MCF 10A (cell line): ENCODE results near the gene CD247. TPM values are rescaled to one million over a fixed set of nuclear protein-coding genes. Genes with fewer than 3 reads are reported as not detected.

Source experiments
- BruUV-seq: library from RNA; stranded (reverse); fragments of 400-500 nt; replicated peaks from 2 replicates; lab custom pipeline; 2021; lab: Mats Ljungman, UMichigan
- CTCF ChIA-PET: fragments of 300-600 bp; sonication (Branson Sonifier 250); formaldehyde crosslinking; extraction: SDS; loops from one replicate; lab custom pipeline; 2021; ENCODE audit warnings: antibody characterized with exemption, inconsistent platforms; lab: Yijun Ruan, JAX
- POLR2A ChIA-PET: fragments of 300-600, 350-650 bp; sonication (Branson Sonifier 250); formaldehyde crosslinking; extraction: SDS; loops from one replicate; lab custom pipeline; 2020; ENCODE audit warnings: antibody characterized with exemption, inconsistent platforms; lab: Yijun Ruan, JAX
- DNase-seq: peaks from one replicate; pipeline ENCODE4 v3.0.0-alpha.2; 2018; ENCODE audit not compliant: unreplicated experiment
- H3K27ac Mint-ChIP-seq: one replicate; pipeline ENCODE4 v1.8.0; 2022; ENCODE audit warnings: mild to moderate bottlenecking, low read depth, mixed read lengths; ENCODE audit not compliant: unreplicated experiment
- H3K27me3 Mint-ChIP-seq: one replicate; pipeline ENCODE4 v1.8.0; 2022; ENCODE audit warnings: mixed read lengths; ENCODE audit not compliant: insufficient read depth, unreplicated experiment
- H3K36me3 Mint-ChIP-seq: one replicate; pipeline ENCODE4 v1.8.0; 2022; ENCODE audit warnings: mild to moderate bottlenecking, moderate library complexity, mixed read lengths; ENCODE audit not compliant: insufficient read depth, unreplicated experiment
- H3K4me1 Mint-ChIP-seq: one replicate; pipeline ENCODE4 v1.8.0; 2022; ENCODE audit warnings: mixed read lengths; ENCODE audit not compliant: insufficient read depth, unreplicated experiment
- H3K4me3 Mint-ChIP-seq: one replicate; pipeline ENCODE4 v1.8.0; 2022; ENCODE audit warnings: mild to moderate bottlenecking, moderate library complexity, mixed read lengths; ENCODE audit not compliant: unreplicated experiment
- H3K9me3 Mint-ChIP-seq: one replicate; pipeline ENCODE4 v1.8.0; 2022; ENCODE audit warnings: mixed read lengths; ENCODE audit not compliant: unreplicated experiment
- intact Hi-C: fragments of 100-400 bp; cut with micrococcal nuclease; formaldehyde crosslinking; loops from 2 replicates; pipeline ENCODE4 v1.14.1; 2022
- total RNA-seq: library from RNA; stranded (reverse); gene quantifications from 2 replicates; pipeline ENCODE4 v1.2.3, GENCODE V29; 2022
- TF ChIP-seq, protein P1 (sequence below): fragments of 200-600 bp; IDR thresholded peaks from one replicate; pipeline ENCODE4 v1.8.0; 2022; ENCODE audit warnings: antibody characterized with exemption, mild to moderate bottlenecking; ENCODE audit not compliant: unreplicated experiment

Gene CD247
- total RNA-seq, 1 experiment from 2014 or later, result not detected

DNA sequence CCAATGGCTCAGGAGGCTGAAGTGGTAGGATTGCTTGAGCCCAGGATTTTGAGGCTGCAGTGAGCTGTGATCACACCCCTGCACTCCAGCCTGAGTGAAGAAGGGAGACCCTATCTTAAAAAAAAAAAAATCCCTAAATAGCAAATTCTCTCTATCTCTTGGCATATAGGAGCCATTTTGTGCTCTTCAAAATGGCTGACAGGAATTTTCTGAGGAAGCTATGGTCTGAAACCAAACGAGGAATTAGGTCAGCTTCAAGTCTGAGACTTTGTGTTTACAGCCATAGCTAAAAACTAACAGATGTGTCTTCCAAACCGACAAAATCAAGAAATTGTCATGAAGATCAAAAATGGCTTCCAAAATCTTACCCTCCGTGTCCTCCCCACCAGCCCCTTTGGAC lies 10.6 kb downstream of the CD247 start:
- Mint-ChIP-seq H3K36me3 (no peaks in the 10 kb centered on the region), H3K4me1 (no peaks in the 10 kb centered on the region), H3K27me3 (peaks cover 17% of the 10 kb centered on the region), H3K9me3 (no peaks in the 10 kb centered on the region), H3K27ac (no peak overlapping the region), H3K4me3 (no peak overlapping the region)
- DNase-seq, result no peak
- ChIA-PET CTCF (interaction anchor here (0.5 to 1.5 kb wide), 9 partner anchors 9 to 597 kb away, joined by 3 to 6 read pairs (median 4); no protein-coding TSS in a partner anchor), POLR2A (interaction anchor here (1.1 kb wide), 1 partner anchor 54 kb away, joined by 3 read pairs; no protein-coding TSS in a partner anchor)
- intact Hi-C loops, result no loop called here
- TF ChIP-seq, protein P1, sequence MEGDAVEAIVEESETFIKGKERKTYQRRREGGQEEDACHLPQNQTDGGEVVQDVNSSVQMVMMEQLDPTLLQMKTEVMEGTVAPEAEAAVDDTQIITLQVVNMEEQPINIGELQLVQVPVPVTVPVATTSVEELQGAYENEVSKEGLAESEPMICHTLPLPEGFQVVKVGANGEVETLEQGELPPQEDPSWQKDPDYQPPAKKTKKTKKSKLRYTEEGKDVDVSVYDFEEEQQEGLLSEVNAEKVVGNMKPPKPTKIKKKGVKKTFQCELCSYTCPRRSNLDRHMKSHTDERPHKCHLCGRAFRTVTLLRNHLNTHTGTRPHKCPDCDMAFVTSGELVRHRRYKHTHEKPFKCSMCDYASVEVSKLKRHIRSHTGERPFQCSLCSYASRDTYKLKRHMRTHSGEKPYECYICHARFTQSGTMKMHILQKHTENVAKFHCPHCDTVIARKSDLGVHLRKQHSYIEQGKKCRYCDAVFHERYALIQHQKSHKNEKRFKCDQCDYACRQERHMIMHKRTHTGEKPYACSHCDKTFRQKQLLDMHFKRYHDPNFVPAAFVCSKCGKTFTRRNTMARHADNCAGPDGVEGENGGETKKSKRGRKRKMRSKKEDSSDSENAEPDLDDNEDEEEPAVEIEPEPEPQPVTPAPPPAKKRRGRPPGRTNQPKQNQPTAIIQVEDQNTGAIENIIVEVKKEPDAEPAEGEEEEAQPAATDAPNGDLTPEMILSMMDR, result no peak
- no TSS peak for BruUV-seq

DNA sequence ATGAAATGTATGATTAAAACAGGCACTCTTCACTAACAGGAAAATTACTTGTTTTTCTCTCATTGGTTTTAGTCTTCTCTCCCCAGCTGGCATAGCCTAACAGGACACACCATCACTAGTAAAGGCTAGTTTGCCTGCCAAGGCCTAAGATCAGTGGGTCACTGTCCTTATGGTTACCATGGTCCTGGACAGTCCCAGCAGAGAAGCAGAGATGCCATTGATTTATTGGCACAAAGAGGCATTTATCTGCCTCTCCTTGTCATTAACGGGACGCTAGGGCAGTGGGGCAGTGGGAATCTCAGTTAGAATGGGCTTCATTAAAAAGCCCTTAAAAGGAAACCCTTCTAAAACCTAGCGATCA lies 13.9 kb downstream of the CD247 start:
- no peaks in the 10 kb centered on the region for H3K9me3 Mint-ChIP-seq
- no peak for DNase-seq
- H3K36me3 Mint-ChIP-seq, result no peaks in the 10 kb centered on the region
- H3K27me3 Mint-ChIP-seq, result peaks cover 29% of the 10 kb centered on the region
- TF ChIP-seq, protein P1, result no peak
- H3K27ac Mint-ChIP-seq, result no peak overlapping the region
- H3K4me1 Mint-ChIP-seq, result no peaks in the 10 kb centered on the region
- CTCF ChIA-PET, result interaction anchor here (1.6 to 2.9 kb wide), 2 partner anchors 29 to 36 kb away, joined by 4 to 19 read pairs; no protein-coding TSS in a partner anchor
- H3K4me3 Mint-ChIP-seq, result no peak overlapping the region
- BruUV-seq, result no TSS peak
- intact Hi-C loops, result no loop called here
- POLR2A ChIA-PET, result interaction anchor here (0.7 to 1.6 kb wide), 3 partner anchors 47 to 129 kb away, joined by 3 to 4 read pairs (median 3); no protein-coding TSS in a partner anchor

DNA sequence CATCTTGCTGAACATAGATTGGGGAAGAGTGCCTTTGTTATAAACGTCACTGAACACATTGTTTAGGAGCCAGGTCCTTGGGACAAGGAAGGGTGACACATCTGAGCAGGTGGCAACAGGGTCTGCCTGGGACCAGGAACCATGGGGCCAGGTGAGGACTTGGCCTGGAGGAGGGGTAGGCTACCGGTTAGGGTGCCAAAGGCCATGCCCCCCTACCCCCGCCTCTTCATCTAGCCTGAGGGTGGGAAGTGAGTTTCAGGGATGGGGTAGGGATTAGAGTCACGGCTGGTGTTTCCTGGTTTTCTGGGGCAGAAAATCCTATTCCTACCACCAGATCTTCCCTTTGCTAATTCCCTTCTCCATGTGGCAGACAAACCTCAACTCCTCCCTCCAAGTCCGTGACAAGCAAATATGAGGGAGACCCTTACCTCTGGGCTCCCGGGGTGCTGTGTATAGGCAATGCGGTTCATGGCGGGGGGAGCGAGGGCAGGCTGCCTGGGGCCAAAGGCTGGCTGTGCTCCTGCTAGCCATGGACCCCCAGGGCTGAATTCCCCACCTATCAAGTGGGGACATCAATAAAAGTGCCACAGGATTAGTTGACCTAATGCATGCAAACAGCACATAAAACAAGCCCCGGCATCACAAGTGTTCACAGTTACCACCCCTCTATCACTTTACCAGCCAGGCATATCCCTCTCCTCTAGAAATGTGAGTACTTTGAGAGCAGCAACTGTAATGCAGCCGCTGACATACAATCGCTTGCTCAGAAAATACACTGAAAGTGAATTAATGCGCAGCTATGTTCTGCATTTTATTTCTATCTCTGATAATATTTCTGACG lies 14.5 kb downstream of the CD247 start:
- ChIA-PET CTCF (interaction anchor here (1.6 kb wide), 1 partner anchor 37 kb away, joined by 4 read pairs; no protein-coding TSS in a partner anchor), POLR2A (interaction anchor here (0.7 to 1.6 kb wide), 3 partner anchors 46 to 128 kb away, joined by 3 to 4 read pairs (median 3); no protein-coding TSS in a partner anchor)
- no peaks in the 10 kb centered on the region for H3K4me1 Mint-ChIP-seq
- BruUV-seq, result no TSS peak
- no peak overlapping the region for H3K4me3 Mint-ChIP-seq
- no peaks in the 10 kb centered on the region for H3K36me3 Mint-ChIP-seq
- intact Hi-C loops, result no loop called here
- no peak for DNase-seq
- peaks cover 29% of the 10 kb centered on the region for H3K27me3 Mint-ChIP-seq
- no peaks in the 10 kb centered on the region for H3K9me3 Mint-ChIP-seq
- TF ChIP-seq, protein P1, result no peak
- H3K27ac Mint-ChIP-seq, result no peak overlapping the region

DNA sequence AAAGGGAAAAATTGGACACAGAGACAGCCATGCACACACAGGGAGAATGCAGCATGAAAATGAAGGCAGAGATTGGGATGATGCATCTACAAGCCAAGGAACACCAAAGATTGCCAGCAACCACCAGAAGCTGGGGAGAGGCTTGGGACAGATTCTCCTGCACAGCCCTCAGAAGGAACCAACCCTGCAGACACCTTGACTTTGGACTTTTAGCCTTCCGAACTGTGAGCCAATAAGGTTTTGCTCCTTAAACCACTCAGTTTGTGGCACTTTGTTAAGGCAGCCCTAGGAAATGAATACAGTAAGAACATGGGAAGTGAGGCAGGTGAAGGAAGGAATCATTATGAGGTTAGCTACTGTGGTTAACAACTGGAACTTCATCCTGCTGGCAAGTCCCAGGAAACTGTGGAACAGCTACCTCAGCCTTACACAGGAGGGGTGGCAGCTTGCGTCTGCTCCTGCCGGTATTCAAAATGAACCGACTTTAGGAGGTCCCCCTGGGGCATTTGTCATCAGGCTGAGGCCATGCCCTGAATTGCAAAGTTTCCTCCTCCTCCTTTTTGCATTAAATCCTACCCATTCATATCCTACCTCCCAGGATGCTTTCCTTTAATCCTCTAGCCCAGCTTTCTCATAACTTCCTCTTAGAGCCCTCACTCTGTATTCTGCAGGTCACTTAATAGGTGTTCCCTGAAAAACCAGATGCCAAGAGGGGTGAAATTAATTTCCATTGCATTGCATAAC lies 15.4 kb downstream of the CD247 start:
- no TSS peak for BruUV-seq
- no peak overlapping the region for H3K27ac Mint-ChIP-seq
- CTCF ChIA-PET, result interaction anchor here (0.6 to 1.7 kb wide), 2 partner anchors 30 to 204 kb away, joined by 3 to 6 read pairs; no protein-coding TSS in a partner anchor
- intact Hi-C loops, result no loop called here
- H3K9me3 Mint-ChIP-seq, result no peaks in the 10 kb centered on the region
- POLR2A ChIA-PET, result no interaction called here
- H3K4me3 Mint-ChIP-seq, result no peak overlapping the region
- no peak for DNase-seq
- H3K4me1 Mint-ChIP-seq, result no peaks in the 10 kb centered on the region
- H3K27me3 Mint-ChIP-seq, result peaks cover 36% of the 10 kb centered on the region
- no peaks in the 10 kb centered on the region for H3K36me3 Mint-ChIP-seq
- TF ChIP-seq, protein P1, result no peak
